GM19455 (cell line): ENCODE results near the gene ALDH3B1.

Experiments
- ATAC-seq: cut with Tn5 transposase; IDR thresholded peaks from one replicate; pipeline ENCODE4 v1.9.1; 2021; ENCODE audit not compliant: unreplicated experiment

The ALDH3B1 gene

DNA sequence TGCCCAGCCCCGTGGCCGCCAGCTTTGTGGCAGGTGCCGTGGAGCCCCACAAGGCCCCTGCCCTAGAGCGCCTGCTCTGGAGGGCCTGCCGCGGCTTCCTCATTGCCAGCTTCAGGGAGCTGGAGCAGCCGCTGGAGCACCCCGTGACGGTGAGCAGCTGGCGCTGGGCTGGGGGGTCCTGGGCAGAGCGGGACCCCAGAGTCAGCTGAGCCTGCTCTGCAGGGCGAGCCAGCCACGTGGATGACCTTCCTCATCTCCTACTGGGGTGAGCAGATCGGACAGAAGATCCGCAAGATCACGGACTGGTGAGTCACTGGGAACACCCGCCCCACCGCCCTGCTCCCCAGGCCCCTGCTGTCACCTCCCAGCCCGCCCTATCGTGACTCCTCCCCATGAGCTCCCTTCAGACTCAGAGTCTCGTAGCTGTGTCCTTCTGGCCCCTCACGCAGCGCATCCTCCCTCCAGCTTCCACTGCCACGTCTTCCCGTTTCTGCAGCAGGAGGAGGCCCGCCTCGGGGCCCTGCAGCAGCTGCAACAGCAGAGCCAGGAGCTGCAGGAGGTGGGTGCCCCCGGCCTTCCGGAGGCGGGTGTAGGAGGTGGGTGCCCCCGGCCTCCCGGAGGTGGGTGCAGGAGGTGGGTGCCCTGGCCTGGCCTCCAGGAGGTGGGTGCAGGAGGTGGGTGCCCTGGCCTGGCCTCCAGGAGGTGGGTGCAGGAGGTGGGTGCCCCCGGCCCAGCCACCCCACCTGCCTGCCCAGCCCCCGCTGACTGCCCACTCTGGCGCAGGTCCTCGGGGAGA lies 33.4 kb downstream of the ALDH3B1 start:
- no peak for ATAC-seq

DNA sequence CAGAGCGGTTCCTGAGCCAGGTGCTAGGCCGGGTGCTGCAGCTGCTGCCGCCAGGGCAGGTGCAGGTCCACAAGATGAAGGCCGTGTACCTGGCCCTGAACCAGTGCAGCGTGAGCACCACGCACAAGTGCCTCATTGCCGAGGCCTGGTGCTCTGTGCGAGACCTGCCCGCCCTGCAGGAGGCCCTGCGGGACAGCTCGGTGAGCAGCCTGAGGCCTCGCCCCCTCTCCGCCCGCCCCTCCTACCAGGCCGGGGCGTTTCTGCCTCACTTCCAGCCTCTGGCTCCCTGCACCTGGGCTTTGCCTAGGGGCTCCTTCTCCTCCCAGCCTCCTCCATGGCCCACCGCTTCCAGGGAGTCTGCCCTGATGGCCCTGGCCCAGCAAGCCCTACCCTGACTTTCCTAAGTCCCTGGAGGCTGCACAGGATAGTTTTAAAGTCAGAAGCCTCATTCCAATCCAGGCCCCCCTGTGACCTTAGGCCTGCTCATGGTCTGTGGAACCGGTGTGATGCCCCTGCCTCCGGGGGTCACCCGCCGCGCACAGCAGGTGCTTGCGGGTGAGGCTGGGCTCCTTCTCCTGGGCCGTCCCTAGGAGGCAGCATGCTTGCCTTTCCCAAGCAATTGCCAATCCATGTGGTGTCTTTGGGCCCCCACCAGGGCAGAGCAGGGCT lies 34.2 kb downstream of the ALDH3B1 start:
- ATAC-seq = no peak

DNA sequence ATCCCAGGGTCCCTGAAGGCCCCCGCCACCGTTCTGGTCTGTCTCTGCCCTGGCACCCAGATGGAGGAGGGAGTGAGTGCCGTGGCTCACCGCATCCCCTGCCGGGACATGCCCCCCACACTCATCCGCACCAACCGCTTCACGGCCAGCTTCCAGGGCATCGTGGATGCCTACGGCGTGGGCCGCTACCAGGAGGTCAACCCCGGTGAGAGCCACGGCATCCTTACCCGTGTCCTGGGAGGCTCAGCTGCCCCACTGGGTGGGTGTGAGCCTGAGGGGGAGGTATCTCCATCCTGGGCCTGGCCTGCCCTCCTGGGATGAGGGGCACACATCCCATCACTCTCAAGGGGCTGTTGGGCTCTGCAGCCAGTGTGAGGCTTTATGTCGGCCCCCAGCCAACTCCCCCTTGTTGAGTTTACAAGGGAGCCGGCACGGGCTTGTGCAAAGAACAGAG lies 34.8 kb downstream of the ALDH3B1 start:
- ATAC-seq = no peak

DNA sequence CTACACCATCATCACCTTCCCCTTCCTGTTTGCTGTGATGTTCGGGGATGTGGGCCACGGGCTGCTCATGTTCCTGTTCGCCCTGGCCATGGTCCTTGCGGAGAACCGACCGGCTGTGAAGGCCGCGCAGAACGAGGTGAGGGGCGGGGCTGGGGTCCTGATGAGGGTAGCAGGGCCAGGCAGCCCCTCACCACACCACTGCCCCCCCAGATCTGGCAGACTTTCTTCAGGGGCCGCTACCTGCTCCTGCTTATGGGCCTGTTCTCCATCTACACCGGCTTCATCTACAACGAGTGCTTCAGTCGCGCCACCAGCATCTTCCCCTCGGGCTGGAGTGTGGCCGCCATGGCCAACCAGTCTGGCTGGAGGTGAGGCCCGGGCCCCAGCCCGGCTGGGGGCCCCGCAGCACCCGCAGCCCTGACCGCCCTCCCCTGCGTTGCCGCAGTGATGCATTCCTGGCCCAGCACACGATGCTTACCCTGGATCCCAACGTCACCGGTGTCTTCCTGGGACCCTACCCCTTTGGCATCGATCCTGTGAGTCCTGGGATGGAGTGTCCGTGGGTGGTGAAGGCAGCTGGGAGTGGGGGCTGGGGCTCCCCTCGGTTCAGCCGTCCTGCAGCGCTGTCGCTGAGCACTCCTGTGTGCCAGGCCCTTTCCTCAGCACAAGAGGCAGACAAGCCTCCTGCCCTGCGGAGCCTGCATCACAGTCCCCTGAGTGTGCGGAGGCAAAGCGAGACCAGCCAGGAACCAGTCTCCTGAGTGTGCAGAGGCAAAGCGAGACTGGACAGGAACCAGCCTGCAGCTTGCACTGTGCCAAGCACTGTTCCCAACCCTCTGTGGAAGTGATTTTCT lies 37.5 kb downstream of the ALDH3B1 start:
- no peak for ATAC-seq

DNA sequence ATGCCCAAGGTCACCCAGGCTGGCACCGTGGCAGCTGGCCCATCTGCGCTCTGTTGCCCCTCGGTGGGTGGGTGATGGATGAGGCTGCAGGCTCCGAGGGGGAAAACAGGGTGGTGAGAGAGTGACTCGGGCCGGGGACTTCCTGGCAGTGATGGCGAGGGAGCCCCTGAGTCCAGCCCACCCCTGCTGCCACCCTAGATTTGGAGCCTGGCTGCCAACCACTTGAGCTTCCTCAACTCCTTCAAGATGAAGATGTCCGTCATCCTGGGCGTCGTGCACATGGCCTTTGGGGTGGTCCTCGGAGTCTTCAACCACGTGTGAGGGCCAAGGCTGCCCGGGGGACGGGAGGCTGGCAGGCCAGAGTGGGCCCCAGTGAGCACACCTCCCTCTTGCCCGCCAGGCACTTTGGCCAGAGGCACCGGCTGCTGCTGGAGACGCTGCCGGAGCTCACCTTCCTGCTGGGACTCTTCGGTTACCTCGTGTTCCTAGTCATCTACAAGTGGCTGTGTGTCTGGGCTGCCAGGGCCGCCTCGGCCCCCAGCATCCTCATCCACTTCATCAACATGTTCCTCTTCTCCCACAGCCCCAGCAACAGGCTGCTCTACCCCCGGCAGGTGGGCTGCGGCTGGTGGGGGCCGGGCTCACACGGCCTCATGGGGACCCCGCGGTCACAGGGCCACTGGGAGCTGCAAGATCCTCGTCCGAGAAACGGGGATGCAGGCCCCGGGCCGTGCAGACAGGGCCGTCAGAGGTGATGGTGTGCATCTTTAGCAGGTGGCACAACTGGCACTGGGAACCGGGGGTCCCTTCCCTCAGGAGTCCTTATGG lies 38.8 kb downstream of the ALDH3B1 start:
- ATAC-seq = no peak

DNA sequence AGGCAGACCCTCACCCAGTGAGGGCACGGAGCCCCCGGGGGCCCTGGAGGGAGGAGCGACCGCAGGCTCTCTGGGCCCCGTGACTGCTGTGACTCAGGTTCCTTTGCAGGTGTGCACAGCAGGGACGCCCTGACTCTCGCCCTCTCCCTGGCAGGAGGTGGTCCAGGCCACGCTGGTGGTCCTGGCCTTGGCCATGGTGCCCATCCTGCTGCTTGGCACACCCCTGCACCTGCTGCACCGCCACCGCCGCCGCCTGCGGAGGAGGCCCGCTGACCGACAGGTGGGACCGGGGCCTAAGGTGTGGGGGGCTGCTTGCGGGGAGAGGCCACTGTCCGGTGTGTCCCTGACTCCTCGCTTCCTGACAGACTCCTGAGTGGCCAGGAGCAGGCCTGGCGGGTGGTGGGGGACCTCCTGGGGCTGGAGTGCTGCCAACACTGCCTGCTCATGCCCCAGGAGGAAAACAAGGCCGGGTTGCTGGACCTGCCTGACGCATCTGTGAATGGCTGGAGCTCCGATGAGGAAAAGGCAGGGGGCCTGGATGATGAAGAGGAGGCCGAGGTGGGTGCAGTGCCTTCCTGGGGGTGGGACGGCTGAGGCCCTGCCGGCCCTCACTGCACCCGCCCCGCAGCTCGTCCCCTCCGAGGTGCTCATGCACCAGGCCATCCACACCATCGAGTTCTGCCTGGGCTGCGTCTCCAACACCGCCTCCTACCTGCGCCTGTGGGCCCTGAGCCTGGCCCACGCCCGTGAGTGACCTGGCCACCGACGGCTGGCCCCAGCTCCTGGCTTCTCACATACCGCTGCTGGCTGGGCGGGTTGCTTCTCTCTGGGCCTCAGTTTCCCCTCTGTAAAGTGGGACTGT lies 39.6 kb downstream of the ALDH3B1 start:
- no peak for ATAC-seq

DNA sequence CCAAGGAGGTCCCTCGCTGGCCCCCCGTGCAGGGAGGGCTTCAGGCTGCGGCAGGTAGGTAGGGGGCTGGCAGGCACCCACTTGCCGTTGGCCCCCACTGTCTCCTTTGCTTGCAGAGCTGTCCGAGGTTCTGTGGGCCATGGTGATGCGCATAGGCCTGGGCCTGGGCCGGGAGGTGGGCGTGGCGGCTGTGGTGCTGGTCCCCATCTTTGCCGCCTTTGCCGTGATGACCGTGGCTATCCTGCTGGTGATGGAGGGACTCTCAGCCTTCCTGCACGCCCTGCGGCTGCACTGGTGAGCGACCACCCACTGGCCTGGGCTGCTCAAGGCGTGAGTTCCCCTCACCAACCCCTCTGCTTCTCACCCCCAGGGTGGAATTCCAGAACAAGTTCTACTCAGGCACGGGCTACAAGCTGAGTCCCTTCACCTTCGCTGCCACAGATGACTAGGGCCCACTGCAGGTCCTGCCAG lies 40.3 kb downstream of the ALDH3B1 start:
- no peak for ATAC-seq

DNA sequence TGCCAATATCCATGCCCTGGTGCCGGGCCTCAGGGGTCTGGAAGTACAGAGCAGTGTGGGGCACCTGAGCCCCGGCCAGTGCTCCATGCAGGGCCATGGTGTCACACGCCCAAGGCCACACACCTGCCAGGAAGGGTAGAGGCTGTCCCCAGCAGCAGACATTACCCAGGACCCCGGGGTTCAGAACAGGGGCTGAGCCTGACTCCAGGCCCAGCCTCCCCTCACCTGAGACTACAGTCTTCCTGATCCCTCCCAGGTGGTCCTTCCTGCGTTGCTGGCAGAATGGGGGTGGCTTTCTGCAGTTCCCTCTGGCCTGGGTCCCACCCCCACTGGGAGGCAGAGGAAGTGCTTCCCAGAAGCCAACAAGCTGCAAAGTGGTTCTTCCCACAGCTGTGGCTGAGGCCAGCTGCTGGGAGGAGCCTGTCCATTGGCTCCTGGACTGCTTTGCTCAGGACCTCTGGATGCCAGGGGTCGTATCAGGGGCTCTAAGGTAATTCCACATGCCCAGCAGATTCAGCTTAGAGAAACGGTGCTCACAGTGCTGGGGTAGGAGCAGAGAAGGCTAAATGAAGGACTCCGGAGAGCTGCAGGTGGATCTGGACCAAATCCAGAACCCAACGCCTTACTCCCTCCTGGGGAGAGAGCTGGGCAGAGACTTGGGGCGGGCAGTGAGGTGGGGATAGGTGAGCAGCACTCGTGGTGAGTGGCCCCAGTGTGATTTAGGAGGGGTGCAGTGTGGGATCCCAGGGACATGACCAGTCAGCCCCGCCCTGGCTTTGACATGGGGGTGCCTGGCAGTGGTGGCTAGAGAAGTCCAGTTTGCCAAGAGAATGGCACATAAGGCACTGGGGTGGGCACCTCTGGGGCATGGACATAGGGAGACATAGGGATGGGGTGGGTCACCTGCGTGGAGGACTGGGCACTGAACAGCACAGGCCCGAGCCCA lies 41.3 kb downstream of the ALDH3B1 start:
- ATAC-seq = no peak

DNA sequence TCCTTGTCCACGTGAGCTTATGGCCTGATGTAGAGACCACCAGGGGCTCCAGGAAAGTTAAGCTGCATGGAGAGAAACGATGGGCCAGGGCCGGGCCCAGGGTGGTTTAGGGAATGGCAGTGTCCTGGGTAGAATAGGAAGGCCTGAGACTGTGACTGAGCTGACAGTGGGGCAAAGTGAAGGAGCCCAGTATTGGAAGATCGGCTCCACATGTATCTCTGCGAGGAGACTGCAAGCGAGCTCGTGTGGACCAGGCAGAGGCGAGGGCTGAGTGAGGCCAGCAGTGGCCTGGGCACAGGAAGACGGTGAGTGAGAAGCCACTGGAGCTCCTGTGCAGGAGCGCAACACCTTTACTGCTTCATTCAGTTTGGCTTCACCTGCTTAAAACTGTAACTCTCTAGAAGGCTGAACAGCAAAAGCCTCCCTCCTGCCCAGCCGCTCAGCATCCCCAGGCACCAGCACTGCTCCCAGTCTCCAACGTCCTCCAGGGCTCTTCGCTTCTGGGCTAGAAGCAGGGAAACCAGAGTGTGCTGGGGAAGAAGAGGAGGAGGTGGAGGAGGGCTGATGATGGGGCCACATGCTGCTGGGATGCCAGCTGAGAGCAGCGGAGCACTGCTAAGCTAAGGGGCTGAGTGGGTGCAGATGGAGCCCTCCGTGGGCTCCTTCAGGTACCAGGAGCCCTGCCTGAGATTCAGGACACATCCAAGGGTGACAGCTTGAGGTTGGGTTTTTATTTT lies 42.2 kb downstream of the ALDH3B1 start:
- ATAC-seq = no peak

DNA sequence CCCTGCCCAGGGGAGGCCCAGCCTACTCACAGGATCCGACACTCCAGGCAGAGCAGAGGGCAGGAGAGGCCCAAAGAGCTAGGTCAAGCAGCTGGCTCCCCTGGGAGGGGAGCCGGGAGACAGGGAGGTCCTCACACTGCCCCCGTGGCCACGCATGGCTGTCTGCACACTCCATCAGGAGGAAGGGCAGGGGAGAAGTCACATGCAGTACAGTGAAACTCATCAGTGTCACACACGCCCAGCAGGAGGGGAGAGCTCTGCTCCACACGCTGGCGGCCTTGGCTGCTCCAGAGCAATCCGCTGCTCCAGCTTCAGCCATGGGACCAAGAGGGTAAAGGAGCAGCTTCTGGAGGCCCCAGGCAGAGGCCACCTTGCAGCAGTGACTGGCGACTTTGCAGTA lies 43.0 kb downstream of the ALDH3B1 start:
- ATAC-seq = no peak

DNA sequence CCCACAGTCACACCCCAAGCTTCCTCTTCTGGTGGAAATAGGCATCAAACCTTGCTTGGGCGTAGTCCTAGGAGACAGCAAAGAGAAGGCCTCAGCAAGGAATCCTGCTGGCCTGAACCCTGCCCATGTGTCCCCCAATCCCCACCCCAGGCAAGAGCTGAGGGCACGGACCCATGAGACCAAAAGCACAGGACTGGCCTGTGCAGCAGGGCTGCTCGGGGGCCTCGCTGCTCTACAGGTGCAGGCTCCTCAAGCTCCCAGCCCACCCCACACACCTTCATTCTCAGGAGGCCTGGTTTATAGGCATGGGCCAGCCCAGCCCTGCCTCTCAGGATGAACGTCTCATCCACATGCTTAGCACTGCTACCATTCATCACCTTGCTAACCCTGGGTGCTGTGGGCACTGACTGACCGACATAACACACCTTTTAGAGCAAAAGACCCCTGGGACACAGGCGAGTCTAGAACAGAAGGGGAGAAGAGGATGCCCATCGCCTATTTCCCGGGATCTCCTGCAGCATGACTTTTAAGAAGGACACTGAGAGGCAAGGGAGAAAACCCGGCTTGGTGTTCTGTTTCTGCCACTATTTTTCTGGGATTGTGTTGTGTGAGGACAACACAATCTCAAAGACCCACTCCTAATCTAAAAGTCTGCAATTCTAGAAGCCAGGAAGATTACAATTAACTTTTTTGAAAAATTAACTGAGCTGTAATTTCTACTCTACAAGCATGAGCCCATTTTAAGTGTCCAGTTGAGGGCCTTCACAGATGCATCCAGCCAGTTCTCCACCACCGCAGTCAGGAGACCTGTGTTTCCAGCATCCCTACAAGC lies 44.1 kb downstream of the ALDH3B1 start:
- no peak for ATAC-seq

DNA sequence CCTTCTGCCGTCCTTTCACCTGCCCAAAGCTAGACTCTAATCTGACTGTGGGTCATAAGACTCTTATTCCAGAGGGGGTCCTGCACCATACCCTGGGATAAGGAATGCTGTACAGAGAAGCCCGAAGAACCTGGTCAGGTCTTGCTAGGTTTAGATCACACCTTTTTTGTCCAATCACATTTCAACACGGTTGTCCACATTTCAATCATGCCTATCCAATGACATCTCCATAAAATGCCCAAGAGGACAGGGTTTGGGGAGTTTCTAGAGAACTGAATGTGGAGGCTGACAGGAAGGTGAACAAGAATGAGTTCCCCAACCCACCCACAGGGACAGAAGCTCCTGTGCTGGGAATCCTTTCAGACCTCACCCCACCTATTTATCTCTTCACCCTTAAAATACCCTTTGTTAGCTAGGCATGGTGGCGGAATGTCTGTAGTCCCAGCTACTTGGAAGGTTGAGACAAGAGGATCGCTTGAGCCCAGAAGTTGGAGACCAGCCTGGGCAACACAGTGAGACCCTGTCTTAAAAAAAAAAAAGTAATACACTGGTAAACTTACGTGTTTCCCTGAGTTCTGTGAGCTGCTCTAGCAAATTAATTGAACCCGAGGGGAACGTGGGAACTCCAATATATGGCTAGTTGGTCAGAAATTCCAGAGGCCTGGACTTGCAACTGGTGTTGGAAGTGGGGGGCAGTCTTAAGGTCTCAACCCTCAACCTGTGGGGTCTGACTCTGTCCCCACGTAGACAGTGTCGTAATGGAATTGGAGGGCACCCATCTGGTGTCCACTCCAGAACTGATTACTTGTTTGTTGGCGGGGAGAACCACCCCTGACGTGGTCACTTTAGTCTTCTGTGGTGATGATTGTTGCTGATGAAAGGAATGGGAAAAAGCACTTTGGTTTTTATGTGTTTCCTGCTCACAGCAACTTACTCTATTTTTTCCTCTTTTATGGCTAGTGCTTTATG lies 46.5 kb downstream of the ALDH3B1 start:
- no peak for ATAC-seq

DNA sequence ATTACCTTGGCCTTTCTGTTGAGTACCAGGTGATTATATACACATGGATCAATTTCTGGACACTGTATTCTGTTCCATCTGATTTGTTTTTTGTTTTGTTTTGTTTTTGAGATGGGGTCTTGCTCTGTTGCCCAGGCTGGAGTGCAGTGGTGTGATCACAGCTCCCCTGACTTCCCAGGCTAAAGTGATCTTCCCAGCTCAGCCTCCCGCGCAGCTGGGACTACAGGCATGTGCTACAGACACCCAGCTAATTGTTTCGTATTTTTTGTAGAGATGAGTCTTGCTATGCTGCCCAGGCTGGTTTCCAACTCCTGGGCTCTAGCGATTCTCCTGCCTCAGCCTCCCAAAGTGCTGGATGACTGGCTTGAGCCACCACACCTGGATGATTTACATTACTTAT lies 47.7 kb downstream of the ALDH3B1 start:
- ATAC-seq = no peak

DNA sequence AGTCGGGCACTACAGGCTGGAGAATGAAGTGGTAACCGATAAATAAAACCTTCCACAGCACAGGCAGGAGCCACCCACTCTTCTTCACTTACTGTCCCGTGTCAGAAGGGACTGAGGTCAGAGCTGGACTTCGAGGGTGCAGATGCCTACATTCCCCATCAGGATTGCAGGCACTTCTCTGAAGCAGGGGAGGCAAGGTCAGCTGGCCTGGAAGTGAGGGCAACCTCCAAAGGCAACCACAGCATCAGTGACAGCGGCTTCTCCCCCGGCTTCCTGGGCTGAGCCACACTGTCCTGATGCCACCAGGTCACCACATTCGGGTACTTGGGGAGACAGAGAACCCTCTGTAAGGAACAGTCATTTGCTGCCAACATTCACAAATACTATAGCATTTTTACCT lies 51.4 kb downstream of the ALDH3B1 start:
- ATAC-seq = no peak

DNA sequence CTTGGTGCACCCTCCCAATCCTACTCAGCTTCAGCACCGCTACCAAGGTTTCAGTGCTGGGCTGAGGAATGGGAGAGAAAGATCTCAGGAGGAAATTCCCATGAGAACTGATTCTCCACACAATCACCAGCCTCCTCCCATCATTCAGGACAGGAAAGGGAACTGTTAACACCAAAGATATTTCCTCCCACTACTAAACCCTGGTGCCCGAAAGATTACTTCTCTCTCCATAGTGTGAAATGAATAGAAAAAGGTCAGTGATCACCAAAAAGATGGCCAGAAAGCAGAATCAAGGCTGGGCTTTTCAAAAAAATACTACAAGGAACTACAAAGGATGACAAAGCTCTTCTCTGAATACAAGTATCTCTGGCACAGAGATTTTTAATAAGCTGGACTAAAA lies 54.8 kb downstream of the ALDH3B1 start:
- no peak for ATAC-seq

DNA sequence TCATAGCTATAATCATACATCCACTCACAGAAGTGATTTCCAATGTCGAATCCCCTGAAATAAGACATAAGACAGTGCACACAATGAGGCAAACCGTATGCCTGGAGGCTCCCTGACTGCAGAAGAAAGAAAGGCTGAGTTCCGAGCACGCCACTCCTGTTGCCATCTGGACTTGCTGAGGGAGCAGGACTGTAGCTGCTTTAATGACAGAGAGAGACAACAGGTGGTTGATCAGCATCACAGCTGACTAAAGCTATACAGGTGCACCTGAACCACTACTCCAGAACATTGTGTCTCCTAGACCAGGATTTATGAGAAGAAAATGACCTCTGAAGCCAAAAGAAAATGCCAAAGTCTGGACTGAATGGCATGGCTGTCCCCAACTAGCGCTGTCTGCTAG lies 55.7 kb downstream of the ALDH3B1 start:
- no peak for ATAC-seq
